Loucy (cell line): Measurements from ENCODE around the gene AKT1S1.

Experiments used
- CTCF ChIP-seq: fragments of 200-600 bp; sonication (generic); conservative IDR thresholded peaks from 2 replicates; pipeline ENCODE4 v1.5.1; 2014; ENCODE audit warnings: mild to moderate bottlenecking, antibody characterized with exemption, low read length
- EZH2phosphoT487 ChIP-seq: fragments of 200-600 bp; IDR thresholded peaks from 2 replicates; pipeline ENCODE4 v1.6.1; 2018; ENCODE audit warnings: antibody characterized with exemption, mild to moderate bottlenecking, moderate library complexity, borderline replicate concordance

GRCh38 chr19:49883094-49883493 is 5.9 kb upstream of the AKT1S1 start:
- no peak for TF ChIP-seq CTCF
- no peak for TF ChIP-seq EZH2phosphoT487
